K562 (cell line): ENCODE results near the gene CFAP298. TPM values are rescaled to one million over a fixed set of nuclear protein-coding genes. Genes with fewer than 3 reads are reported as not detected.

ENCODE experiments used
- ATF3 ChIP-seq, 2 experiments: fragments of 450-650 bp in 1 of 2; sonication (generic) in 1 of 2; formaldehyde crosslinking in 1 of 2; IDR thresholded peaks in 1 of 2; conservative IDR thresholded peaks in 1 of 2; 2 replicates each; pipeline versions ENCODE4 v1.6.1 to v1.8.1; 2016 to 2023; ENCODE audit warnings: mild to moderate bottlenecking in 2 of 2, moderate library complexity in 2 of 2, inconsistent platforms in 1 of 2, missing genetic modification reagents in 1 of 2
- FOXK1 ChIP-seq: sonication (generic); formaldehyde crosslinking; IDR thresholded peaks from 2 replicates; pipeline ENCODE4 v1.8.0; 2022; ENCODE audit warnings: missing genetic modification reagents, mild to moderate bottlenecking, borderline replicate concordance
- MAFG ChIP-seq: fragments of 450-650 bp; conservative IDR thresholded peaks from 2 replicates; pipeline ENCODE4 v1.6.1; 2016; ENCODE audit warnings: missing genetic modification characterization, missing compliant biosample characterization
- PCBP1 ChIP-seq: fragments of 200-400 bp; formaldehyde crosslinking; IDR thresholded peaks from 2 replicates; pipeline ENCODE4 v1.6.1; 2018; ENCODE audit warnings: mild to moderate bottlenecking, low read depth, low read length; ENCODE audit not compliant: poor library complexity, severe bottlenecking
- PRPF4 ChIP-seq: fragments of 200-400 bp; formaldehyde crosslinking; IDR thresholded peaks from one replicate; pipeline ENCODE4 v1.6.1; 2017; ENCODE audit warnings: low read length, low read depth, mild to moderate bottlenecking; ENCODE audit not compliant: insufficient read depth, poor library complexity, severe bottlenecking
- SMAD4 ChIP-seq: fragments of 250-450 bp; sonication (Bioruptor Pico); conservative IDR thresholded peaks from 2 replicates; pipeline ENCODE4 v1.8.0; 2021; ENCODE audit warnings: inconsistent platforms, mild to moderate bottlenecking, moderate library complexity
- SPI1 ChIP-seq: IDR thresholded peaks from 2 replicates; pipeline ENCODE4 v1.6.1; 2011; ENCODE audit warnings: low read depth, low read length, control low read depth, borderline replicate concordance
- TAF1 ChIP-seq: IDR thresholded peaks from 2 replicates; pipeline ENCODE4 v1.6.1; 2011; ENCODE audit warnings: mild to moderate bottlenecking, low read length, moderate library complexity; ENCODE audit not compliant: insufficient read depth, control insufficient read depth, severe bottlenecking; ENCODE audit errors: extremely low read depth
- THRB ChIP-seq: fragments of 450-650 bp; formaldehyde crosslinking; conservative IDR thresholded peaks from 2 replicates; pipeline ENCODE4 v1.4.0; 2022; ENCODE audit warnings: mild to moderate bottlenecking, missing genetic modification characterization
- ZBTB40 ChIP-seq, 2 experiments: fragments of 450-650 bp in 1 of 2; sonication (generic) in 1 of 2; formaldehyde crosslinking in 1 of 2; IDR thresholded peaks; 2 replicates each; pipeline versions ENCODE4 v1.7.1 to v1.9.0; 2016 to 2022; ENCODE audit warnings: inconsistent platforms in 1 of 2, mild to moderate bottlenecking in 1 of 2, missing genetic modification reagents in 1 of 2
- polyA plus RNA-seq, 8 experiments: library from polyadenylated mRNA; depleted of rRNA in 4 of 8; stranded (reverse) in 5 of 8; unstranded in 3 of 8; fragments of >200 nt; fragmentation: Nextera tagmentation in 2 of 8; fragmentation: Illumina TruSeq in 1 of 8; extraction: Ambion mirVana in 2 of 8; extraction: Trizol in 1 of 8; gene quantifications; 2 replicates each; pipeline versions ENCODE4 v1.2.1 to v1.2.3, GENCODE V29; 2011 to 2014; ENCODE audit warnings: inconsistent platforms in 1 of 8, missing spikeins in 1 of 8
- total RNA-seq, 7 experiments: library from RNA; depleted of rRNA in 6 of 7; stranded (reverse); fragments of >200 nt in 6 of 7; fragmentation: Illumina TruSeq in 2 of 7; extraction: Trizol in 2 of 7; gene quantifications; 2 replicates each; pipeline versions ENCODE4 v1.2.1 to v1.2.3, GENCODE V29; 2011 to 2021; ENCODE audit warnings: low replicate concordance in 1 of 7

The CFAP298 gene
- total and polyA plus RNA-seq, 9 of the 15 experiments (the other 6 are each of a cell fraction or from before 2014, with no cell fraction given): 31.4 to 178 (median 89.7) TPM

DNA sequence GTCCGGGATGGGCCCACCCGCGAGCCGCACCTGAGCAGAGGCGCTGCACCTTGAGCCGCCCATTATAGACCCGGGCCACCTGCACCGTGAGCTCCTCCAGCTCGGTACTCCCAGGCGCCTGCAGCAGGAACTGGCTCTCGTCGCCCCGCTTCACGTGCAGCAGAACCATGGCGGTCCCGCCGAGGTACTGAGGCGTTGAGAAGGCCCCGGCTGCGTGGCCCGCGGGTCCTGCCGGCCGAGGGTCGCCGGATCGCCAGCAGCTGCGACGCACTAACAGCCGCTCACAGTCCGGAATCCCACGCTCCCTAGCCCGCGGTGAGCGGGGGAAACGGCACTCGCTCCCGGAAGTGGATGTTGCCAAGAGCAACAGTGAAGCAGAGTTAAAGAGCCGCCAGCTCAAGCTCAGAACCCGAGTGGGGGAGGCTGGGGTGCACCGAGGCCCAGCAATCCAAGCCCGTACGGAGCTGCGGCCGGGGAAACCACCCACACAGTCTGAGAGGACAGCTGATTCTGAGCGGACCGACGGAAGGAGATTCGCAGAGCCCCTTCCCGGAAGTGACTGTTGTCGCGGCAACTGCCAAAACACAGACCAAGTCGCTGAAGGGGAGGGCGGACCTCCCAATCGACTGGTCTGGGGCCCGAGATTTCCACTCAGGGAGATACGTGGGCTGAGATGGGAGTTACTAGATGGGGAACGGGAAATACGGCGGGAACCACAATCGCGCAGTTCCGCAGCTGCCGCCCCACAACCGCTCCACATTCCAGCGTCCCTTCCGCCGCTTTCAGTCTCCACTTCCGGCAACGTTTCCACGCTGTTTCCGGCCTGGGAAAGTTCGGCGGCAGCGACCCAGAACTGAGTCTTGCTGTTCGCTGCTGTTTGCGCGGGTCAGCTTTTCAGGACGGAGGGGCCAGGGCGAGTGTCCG is at the start of gene CFAP298 (continued):
- TF ChIP-seq ATF3 (IDR thresholded peaks at IDR 0.05) (no peak), ATF3 (CRISPR knock-in tag; conservative IDR thresholded peaks at IDR 0.05) (no peak; the same call in 1 of the 2 replicates), THRB (CRISPR knock-in tag) (0 out of 2 replicates have a peak, but pooled peaks have one; percentile 2), ZBTB40 (IDR thresholded peaks at IDR 0.05) (peak; percentile 99), ZBTB40 (CRISPR knock-in tag; IDR thresholded peaks at IDR 0.05) (no peak), SMAD4 (peak; percentile 73), FOXK1 (peak; percentile 90), PRPF4 (no peak), TAF1 (peak; percentile 73), MAFG (tag) (no peak), PCBP1 (peak; percentile 46), SPI1 (0 out of 2 replicates have a peak, but pooled peaks have one; percentile 5)
